Measurements from ENCODE around the gene ST6GAL1. TPM values are rescaled to one million over a fixed set of nuclear protein-coding genes. Genes with fewer than 3 reads are reported as not detected.

ST6GAL1 gene
- total and polyA plus RNA-seq, 10 of the 15 experiments (the other 5 are each of a cell fraction or from before 2014, with no cell fraction given), result 74.2 to 248 (median 149) TPM

- TF ChIP-seq, protein P1, sequence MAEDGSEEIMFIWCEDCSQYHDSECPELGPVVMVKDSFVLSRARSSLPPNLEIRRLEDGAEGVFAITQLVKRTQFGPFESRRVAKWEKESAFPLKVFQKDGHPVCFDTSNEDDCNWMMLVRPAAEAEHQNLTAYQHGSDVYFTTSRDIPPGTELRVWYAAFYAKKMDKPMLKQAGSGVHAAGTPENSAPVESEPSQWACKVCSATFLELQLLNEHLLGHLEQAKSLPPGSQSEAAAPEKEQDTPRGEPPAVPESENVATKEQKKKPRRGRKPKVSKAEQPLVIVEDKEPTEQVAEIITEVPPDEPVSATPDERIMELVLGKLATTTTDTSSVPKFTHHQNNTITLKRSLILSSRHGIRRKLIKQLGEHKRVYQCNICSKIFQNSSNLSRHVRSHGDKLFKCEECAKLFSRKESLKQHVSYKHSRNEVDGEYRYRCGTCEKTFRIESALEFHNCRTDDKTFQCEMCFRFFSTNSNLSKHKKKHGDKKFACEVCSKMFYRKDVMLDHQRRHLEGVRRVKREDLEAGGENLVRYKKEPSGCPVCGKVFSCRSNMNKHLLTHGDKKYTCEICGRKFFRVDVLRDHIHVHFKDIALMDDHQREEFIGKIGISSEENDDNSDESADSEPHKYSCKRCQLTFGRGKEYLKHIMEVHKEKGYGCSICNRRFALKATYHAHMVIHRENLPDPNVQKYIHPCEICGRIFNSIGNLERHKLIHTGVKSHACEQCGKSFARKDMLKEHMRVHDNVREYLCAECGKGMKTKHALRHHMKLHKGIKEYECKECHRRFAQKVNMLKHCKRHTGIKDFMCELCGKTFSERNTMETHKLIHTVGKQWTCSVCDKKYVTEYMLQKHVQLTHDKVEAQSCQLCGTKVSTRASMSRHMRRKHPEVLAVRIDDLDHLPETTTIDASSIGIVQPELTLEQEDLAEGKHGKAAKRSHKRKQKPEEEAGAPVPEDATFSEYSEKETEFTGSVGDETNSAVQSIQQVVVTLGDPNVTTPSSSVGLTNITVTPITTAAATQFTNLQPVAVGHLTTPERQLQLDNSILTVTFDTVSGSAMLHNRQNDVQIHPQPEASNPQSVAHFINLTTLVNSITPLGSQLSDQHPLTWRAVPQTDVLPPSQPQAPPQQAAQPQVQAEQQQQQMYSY (CRISPR knock-in tag; IDR thresholded peaks at IDR 0.05), result no peak
- TF ChIP-seq CHD4 (IDR thresholded peaks at IDR 0.05) (no peak), CBX5 (IDR thresholded peaks at IDR 0.05; ENCODE audit: low read depth) (no peak), SREBF1 (IDR thresholded peaks at IDR 0.05; ENCODE audit: low read length) (no peak), TAF1 (IDR thresholded peaks at IDR 0.05; ENCODE audit: borderline replicate concordance, low read depth, low read length) (no peak), MEF2A (IDR thresholded peaks at IDR 0.05; ENCODE audit: insufficient read depth, low read depth, low read length) (no peak), SIN3A (IDR thresholded peaks at IDR 0.05; ENCODE audit: low read depth, low read length) (no peak)
Measured at GRCh38 chr3:186938716-186939115, 8.4 kb downstream of the ST6GAL1 start (continued).

- POLR2A ChIA-PET, result interaction anchor here (0.5 to 1.6 kb wide), 3 partner anchors 14 to 31 kb away, joined by 3 to 7 read pairs (median 6); no protein-coding TSS in a partner anchor
Measured at GRCh38 chr3:186939536-186939935, 9.2 kb downstream of the ST6GAL1 start.

More at GRCh38 chr3:186939536-186939935, 9.2 kb downstream of the ST6GAL1 start:
- Histone ChIP-seq H3K4me2 (ENCODE audit: control insufficient read depth, insufficient read depth) (no peak overlapping the region), H3K79me2 (ENCODE audit: control insufficient read depth, insufficient read depth, low read length) (peaks cover 35% of the 10 kb centered on the region), H3K27ac (ENCODE audit: control insufficient read depth, insufficient read depth) (no peak overlapping the region), H2AFZ (ENCODE audit: control insufficient read depth, low read depth, low read length) (no peak overlapping the region), H3K9me3 (replicated peaks; ENCODE audit: control insufficient read depth, insufficient read depth, low read length) (no peaks in the 10 kb centered on the region), H3K9ac (ENCODE audit: control insufficient read depth, insufficient read depth, low read length) (no peak overlapping the region), H3K27me3 (replicated peaks in 1 of 2; ENCODE audit: control insufficient read depth in 2 of 2, insufficient read depth in 2 of 2, low read length in 1 of 2) (no peaks in the 10 kb centered on the region), H3K4me1 (ENCODE audit: control insufficient read depth, insufficient read depth, low read length) (peaks cover 4% of the 10 kb centered on the region; the same call in 1 of the 2 replicates), H3K4me3 (no peak overlapping the region), H3K36me3 (ENCODE audit: control insufficient read depth in 2 of 2, insufficient read depth in 2 of 2, low read length in 1 of 2) (peaks cover 3 to 13% of the 10 kb centered on the region in 2 experiments), H4K20me1 (ENCODE audit: control insufficient read depth, insufficient read depth) (peaks cover 2% of the 10 kb centered on the region; the same call in 1 of the 2 replicates)
- ATAC-seq, result no peak
- ChIA-PET SMC1A (ENCODE audit: uncharacterized antibody, unreplicated experiment) (interaction anchor here (0.7 kb wide), 1 partner anchor 15 kb away, joined by 3 read pairs; no protein-coding TSS in a partner anchor), RAD21 (ENCODE audit: unreplicated experiment) (no interaction called here), CTCF (interaction anchor here (0.9 to 1.4 kb wide), 2 partner anchors 9 to 60 kb away, joined by 3 to 4 read pairs; partner anchors contain the start of gene ST6GAL1)
- no peak for DNase-seq (ENCODE audit: low read depth, low spot score)
- intact Hi-C loops (cut with micrococcal nuclease; ENCODE audit: unreplicated experiment), result no loop called here
- WGBS (ENCODE audit: insufficient coverage, insufficient replicate concordance, low lambda C conversion rate, missing lambda C conversion rate), result 100% methylated on average over 5 of the region's 5 CpGs
- no TSS peak for BruUV-seq (replicated peaks)
- in situ Hi-C loops (cut with MboI), result no loop called here
- no peak for FAIRE-seq
- TF ChIP-seq TAF1 (IDR thresholded peaks at IDR 0.05; ENCODE audit: borderline replicate concordance, low read depth, low read length), result no peak
- no peak for TF ChIP-seq ZNF217 (IDR thresholded peaks at IDR 0.05)
- TF ChIP-seq KLF5 (IDR thresholded peaks at IDR 0.05; ENCODE audit: partially characterized antibody), result no peak
- TF ChIP-seq ZBTB4 (CRISPR knock-in tag; IDR thresholded peaks at IDR 0.05), result no peak
- no peak for TF ChIP-seq NR2C2 (IDR thresholded peaks at IDR 0.05; ENCODE audit: borderline replicate concordance, control insufficient read depth, insufficient read length, low read depth)
- TF ChIP-seq PML (IDR thresholded peaks at IDR 0.05; ENCODE audit: low read length), result no peak
- TF ChIP-seq CHD1 (IDR thresholded peaks at IDR 0.05; ENCODE audit: low read depth, low read length), result no peak

Data from GM12878 (cell line).